CD4-positive, alpha-beta T cell (primary cell): ENCODE results near the gene CSNK1G1. TPM values are rescaled to one million over a fixed set of nuclear protein-coding genes. Genes with fewer than 3 reads are reported as not detected.

Experiments
- ATAC-seq: fragments of 200-7000 bp; cut with Tn5 transposase; one replicate; pipeline ENCODE4 v1.10.0; 2022; ENCODE audit warnings: mild to moderate bottlenecking; ENCODE audit not compliant: poor library complexity
- CTCF ChIA-PET: fragments of 350-600 bp; sonication (Branson Sonifier 250); formaldehyde crosslinking; loops from one replicate; lab custom pipeline; 2021; ENCODE audit warnings: antibody characterized with exemption, inconsistent platforms; lab: Charles Lee
- POLR2A ChIA-PET: fragments of 350-600 bp; sonication (Branson Sonifier 250); formaldehyde crosslinking; loops from one replicate; lab custom pipeline; 2021; ENCODE audit warnings: antibody characterized with exemption, inconsistent platforms; lab: Charles Lee
- DNase-seq, 14 experiments: peaks; one replicate each; pipeline ENCODE4 v3.0.0-alpha.2; 2013 to 2020; ENCODE audit warnings: mixed read lengths in 2 of 14
- H3K27ac ChIP-seq, 2 donors: one replicate each; pipeline versions ENCODE4 v1.5.1 to v1.7.0; 2013; ENCODE audit warnings: low read length in 2 of 2, low read depth in 1 of 2, mild to moderate bottlenecking in 1 of 2
- H3K27me3 ChIP-seq, 2 experiments: 1 replicate in 1 of 2; 2 replicates in 1 of 2; pipeline versions ENCODE4 v1.6.1 to v1.7.0; 2013; ENCODE audit warnings: low read length in 2 of 2, control low read depth in 1 of 2, mild to moderate bottlenecking in 1 of 2, moderate library complexity in 1 of 2; ENCODE audit not compliant: insufficient read depth in 2 of 2, control insufficient read depth in 1 of 2
- H3K36me3 ChIP-seq: one replicate; pipeline ENCODE4 v1.6.1; 2013; ENCODE audit warnings: low read length, control low read depth; ENCODE audit not compliant: insufficient read depth
- H3K4me1 ChIP-seq: one replicate; pipeline ENCODE4 v1.6.1; 2013; ENCODE audit warnings: low read length, control low read depth; ENCODE audit not compliant: insufficient read depth
- H3K4me3 ChIP-seq: one replicate; pipeline ENCODE4 v1.5.1; 2013; ENCODE audit warnings: mild to moderate bottlenecking, low read length, moderate library complexity
- H3K9me3 ChIP-seq, 2 experiments: 1 replicate in 1 of 2; 2 replicates in 1 of 2; pipeline versions ENCODE4 v1.6.1 to v1.7.0; 2013; ENCODE audit warnings: low read length in 2 of 2, mild to moderate bottlenecking in 2 of 2, control low read depth in 1 of 2, moderate library complexity in 1 of 2; ENCODE audit not compliant: control insufficient read depth in 1 of 2, insufficient read depth in 1 of 2
- H3K27ac Mint-ChIP-seq: one replicate; pipeline ENCODE4 v1.8.0; 2020; ENCODE audit warnings: mixed read lengths
- H3K27me3 Mint-ChIP-seq: one replicate; pipeline ENCODE4 v1.8.0; 2021; ENCODE audit warnings: mixed read lengths
- H3K36me3 Mint-ChIP-seq: one replicate; pipeline ENCODE4 v1.8.0; 2021; ENCODE audit warnings: low read depth, mixed read lengths
- H3K4me1 Mint-ChIP-seq: one replicate; pipeline ENCODE4 v1.8.0; 2021; ENCODE audit warnings: low read depth, mixed read lengths
- H3K4me3 Mint-ChIP-seq: one replicate; pipeline ENCODE4 v1.8.0; 2020; ENCODE audit warnings: mild to moderate bottlenecking, mixed read lengths
- H3K9me3 Mint-ChIP-seq: one replicate; pipeline ENCODE4 v1.8.0; 2020; ENCODE audit warnings: mixed read lengths
- intact Hi-C, 2 experiments: fragments of 100-400 bp; cut with DNase I in 1 of 2; cut with micrococcal nuclease in 1 of 2; formaldehyde crosslinking; loops; one replicate each; pipeline versions ENCODE4 v1.15.1 to v1.9.0; 2023 to 2025; cut with DNase I, micrococcal nuclease
- total RNA-seq, 174 experiments: library from RNA in 2 of 174; stranded (reverse) in 2 of 174; gene quantifications; one replicate each; pipeline ENCODE4 v1.2.3 and lab custom pipeline; 2021 to 2026
- TF ChIP-seq, protein P1 (sequence below): fragments of 200-600 bp; IDR thresholded peaks from one replicate; pipeline ENCODE4 v1.8.0; 2022; ENCODE audit warnings: antibody characterized with exemption, mild to moderate bottlenecking

The CSNK1G1 gene
- total RNA-seq, 2 experiments from 2014 or later: 12.2 to 13.7 TPM

GRCh38 chr15:64216730-64217428 lies 139.1 kb downstream of the CSNK1G1 start:
- Histone ChIP-seq H3K27ac (no peak overlapping the region), H3K9me3 (no peaks in the 10 kb centered on the region), H3K4me1 (no peaks in the 10 kb centered on the region), H3K27me3 (no peaks in the 10 kb centered on the region), H3K4me3 (no peak overlapping the region), H3K36me3 (peaks cover 24% of the 10 kb centered on the region)
- TF ChIP-seq, protein P1, sequence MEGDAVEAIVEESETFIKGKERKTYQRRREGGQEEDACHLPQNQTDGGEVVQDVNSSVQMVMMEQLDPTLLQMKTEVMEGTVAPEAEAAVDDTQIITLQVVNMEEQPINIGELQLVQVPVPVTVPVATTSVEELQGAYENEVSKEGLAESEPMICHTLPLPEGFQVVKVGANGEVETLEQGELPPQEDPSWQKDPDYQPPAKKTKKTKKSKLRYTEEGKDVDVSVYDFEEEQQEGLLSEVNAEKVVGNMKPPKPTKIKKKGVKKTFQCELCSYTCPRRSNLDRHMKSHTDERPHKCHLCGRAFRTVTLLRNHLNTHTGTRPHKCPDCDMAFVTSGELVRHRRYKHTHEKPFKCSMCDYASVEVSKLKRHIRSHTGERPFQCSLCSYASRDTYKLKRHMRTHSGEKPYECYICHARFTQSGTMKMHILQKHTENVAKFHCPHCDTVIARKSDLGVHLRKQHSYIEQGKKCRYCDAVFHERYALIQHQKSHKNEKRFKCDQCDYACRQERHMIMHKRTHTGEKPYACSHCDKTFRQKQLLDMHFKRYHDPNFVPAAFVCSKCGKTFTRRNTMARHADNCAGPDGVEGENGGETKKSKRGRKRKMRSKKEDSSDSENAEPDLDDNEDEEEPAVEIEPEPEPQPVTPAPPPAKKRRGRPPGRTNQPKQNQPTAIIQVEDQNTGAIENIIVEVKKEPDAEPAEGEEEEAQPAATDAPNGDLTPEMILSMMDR: no peak
- peaks cover 42% of the 10 kb centered on the region for H3K36me3 Mint-ChIP-seq
- no peak overlapping the region for H3K4me3 Mint-ChIP-seq
- no peaks in the 10 kb centered on the region for H3K4me1 Mint-ChIP-seq
- intact Hi-C loops: no loop called here
- CTCF ChIA-PET: no interaction called here
- ATAC-seq (no peak), DNase-seq (no peak)
- H3K9me3 Mint-ChIP-seq: no peaks in the 10 kb centered on the region
- POLR2A ChIA-PET: no interaction called here
- H3K27ac Mint-ChIP-seq: no peak overlapping the region
- no peaks in the 10 kb centered on the region for H3K27me3 Mint-ChIP-seq

GRCh38 chr15:64216196-64216595 lies 139.8 kb downstream of the CSNK1G1 start:
- Mint-ChIP-seq H3K4me3 (no peak overlapping the region), H3K9me3 (no peaks in the 10 kb centered on the region), H3K36me3 (peaks cover 49% of the 10 kb centered on the region), H3K4me1 (no peaks in the 10 kb centered on the region), H3K27me3 (no peaks in the 10 kb centered on the region), H3K27ac (no peak overlapping the region)
- H3K4me3 ChIP-seq: no peak overlapping the region
- POLR2A ChIA-PET: no interaction called here
- intact Hi-C loops: no loop called here
- ATAC-seq: no peak
- H3K27me3 ChIP-seq: no peaks in the 10 kb centered on the region
- H3K27ac ChIP-seq: no peak overlapping the region
- DNase-seq: no peak
- no peaks in the 10 kb centered on the region for H3K4me1 ChIP-seq
- no peaks in the 10 kb centered on the region for H3K9me3 ChIP-seq
- TF ChIP-seq, protein P1: no peak
- H3K36me3 ChIP-seq: peaks cover 24% of the 10 kb centered on the region
- CTCF ChIA-PET: no interaction called here

DNA sequence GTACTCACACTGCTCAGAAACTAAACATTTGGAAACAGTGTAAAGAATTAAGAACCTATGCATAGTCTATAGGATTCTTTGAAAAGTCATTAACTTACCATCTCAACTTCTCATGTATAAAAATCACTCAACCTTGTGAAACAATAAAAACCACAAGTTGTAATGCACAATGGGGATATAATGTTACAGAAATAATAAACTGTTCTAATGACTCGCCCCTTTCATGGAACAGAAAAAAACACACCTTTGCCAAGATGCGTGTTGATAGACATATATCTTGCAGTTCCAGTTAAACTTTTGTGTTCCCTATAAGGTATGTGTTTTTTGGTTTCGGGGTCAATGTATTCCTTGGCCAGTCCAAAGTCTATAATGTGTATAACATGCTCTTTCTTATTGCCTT lies 142.3 kb downstream of the CSNK1G1 start:
- peaks cover 52% of the 10 kb centered on the region for H3K36me3 Mint-ChIP-seq
- no peaks in the 10 kb centered on the region for H3K4me1 Mint-ChIP-seq
- intact Hi-C loops: no loop called here
- Histone ChIP-seq H3K27ac (no peak overlapping the region), H3K4me1 (no peaks in the 10 kb centered on the region), H3K27me3 (no peaks in the 10 kb centered on the region), H3K4me3 (no peak overlapping the region), H3K9me3 (no peaks in the 10 kb centered on the region), H3K36me3 (peaks cover 24% of the 10 kb centered on the region)
- TF ChIP-seq, protein P1: no peak
- ATAC-seq (no peak), DNase-seq (no peak)
- H3K27me3 Mint-ChIP-seq: no peaks in the 10 kb centered on the region
- no peak overlapping the region for H3K27ac Mint-ChIP-seq
- H3K4me3 Mint-ChIP-seq: no peak overlapping the region
- H3K9me3 Mint-ChIP-seq: no peaks in the 10 kb centered on the region
- CTCF ChIA-PET: no interaction called here
- POLR2A ChIA-PET: interaction anchor here (1.1 kb wide), 1 partner anchor 16 kb away, joined by 3 read pairs; no protein-coding TSS in a partner anchor
